Measurements from ENCODE around the gene ZNF396.

Gene ZNF396

GRCh38 chr18:35379421-35379820, 2.3 kb upstream of the ZNF396 start:
- DNase-seq, result no peak

- DNase-seq, result no peak
Observed at GRCh38 chr18:35378574-35378896, 1.4 kb upstream of the ZNF396 start.

DNA sequence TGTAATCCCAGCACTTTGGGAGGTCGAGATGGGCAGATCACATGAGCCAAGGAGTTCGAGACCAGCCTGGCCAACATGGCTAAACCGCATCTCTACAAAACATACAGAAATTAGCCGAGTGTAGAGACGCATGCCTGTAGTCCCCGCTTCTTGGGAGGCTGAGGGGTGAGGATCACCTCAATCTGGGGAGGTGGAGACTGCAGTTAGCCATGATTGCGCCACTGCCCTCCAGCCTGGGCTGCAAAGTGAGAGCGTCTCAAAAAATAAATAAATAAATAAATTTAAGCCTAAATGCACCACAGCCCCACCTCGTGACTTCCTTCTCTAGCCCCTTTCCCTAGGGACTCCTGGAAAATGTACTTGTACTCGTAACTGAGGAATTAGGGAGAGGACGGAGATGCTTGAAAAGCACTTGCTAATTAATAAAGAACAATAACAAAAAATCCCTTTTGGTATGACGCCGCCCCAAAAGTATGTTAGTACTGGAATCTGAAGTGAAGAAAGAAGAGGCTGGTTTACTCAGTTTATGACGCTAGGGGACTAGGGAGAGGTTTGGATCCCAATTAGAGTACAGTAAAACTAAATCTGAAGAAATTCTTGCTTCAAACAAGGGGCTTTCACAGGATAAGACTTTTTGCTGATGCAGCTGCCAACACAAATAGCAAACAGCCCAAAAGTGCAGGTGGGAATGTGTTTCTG, 887 bp upstream of the ZNF396 start:
- no peak for DNase-seq

DNA sequence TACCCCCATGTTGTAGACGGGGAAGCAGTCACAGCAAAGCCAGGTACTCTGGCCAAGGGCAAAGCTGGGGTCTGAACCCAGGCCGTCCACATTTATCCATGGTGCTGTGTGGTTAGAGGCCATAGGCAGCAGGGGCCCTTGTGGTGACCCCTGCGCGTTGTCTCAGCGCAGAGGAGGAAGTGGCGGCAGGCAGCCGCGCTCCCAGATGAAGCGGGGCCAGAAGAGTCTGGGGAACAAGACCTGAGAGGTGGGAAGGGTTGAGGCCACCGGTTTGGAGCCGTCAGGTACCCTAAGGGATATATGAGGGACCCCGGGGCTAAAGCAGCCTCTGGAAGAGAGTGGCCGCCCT, 770 bp downstream of the ZNF396 start:
- DNase-seq, result peak; percentile 8 to 32

DNA sequence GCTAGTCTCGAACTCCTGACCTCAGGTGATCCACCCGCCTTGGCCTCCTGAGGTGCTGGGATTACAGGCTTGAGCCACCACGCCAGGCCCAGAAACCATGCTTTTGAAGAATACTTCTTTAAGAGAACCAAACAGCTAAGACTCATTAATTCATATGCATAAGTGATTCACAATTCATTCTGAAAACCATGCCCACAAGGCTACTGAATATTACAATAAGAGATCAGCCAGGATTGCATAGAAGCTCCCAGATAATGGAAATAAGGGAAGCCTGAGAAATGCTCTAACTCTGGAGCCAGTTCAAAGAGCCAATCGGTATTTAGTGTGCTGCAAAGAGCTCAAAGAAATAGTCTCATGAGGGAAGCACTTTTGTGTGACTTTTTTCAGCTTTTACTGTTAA, 2.4 kb downstream of the ZNF396 start:
- DNase-seq, result no peak

DNA sequence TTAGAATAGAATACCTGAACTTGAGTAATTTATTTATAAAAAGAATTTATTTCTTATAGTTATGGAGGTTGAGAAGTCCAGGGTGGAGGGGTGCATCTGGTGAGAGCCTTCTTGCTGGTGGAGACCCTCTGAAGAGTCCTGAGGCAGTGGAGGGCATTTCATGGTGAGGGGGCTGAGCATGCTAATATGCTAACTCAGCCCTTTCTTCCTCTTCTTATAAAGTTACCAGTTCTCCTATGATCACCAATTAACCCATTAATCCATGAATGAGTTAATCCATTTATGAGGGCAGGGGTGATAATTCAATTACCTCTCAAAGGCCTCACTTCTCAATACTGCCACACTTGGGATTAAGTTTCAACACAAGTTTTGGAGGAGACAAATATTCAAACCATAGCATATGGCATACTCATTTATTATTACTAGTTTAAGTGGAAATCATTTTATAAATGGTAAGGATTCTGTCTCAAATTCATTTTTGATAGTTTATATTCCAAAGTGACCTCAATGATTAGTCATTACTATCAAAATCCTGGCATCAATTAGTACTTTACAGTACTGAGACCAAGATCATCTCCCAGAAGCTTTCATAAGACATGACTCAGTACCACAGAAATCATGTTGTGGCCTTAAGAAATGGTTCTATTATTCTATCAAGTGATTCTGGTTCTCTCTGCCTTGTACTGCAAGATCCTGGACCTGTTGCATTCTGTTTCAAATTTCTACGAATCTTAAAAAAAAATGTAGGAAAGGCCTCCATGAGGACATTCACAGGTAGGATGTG, 5.5 kb downstream of the ZNF396 start:
- no peak for DNase-seq

GRCh38 chr18:35369126-35369525, 8.0 kb downstream of the ZNF396 start:
- DNase-seq, result no peak

DNA sequence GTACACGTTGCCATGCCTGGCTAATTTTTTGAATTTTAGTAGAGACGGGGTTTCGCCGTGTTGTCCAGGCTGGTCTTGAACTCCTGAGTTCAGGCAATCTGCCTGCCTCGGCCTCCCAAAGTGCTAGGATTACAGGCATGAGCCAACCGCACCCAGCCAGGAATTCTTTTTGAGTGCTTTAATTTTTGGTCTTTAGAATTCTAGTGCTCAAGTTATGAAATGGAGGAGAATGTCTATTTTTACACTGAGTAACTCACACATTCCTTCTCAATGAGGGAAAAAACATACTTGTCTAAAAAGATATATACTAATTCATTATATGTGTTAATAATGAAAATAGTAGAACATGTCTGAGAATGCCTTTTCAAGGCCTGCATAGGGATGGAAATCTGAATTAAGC, 8.5 kb downstream of the ZNF396 start:
- DNase-seq, result no peak

GRCh38 chr18:35362531-35362930, 14.6 kb downstream of the ZNF396 start:
- no peak for DNase-seq

DNA sequence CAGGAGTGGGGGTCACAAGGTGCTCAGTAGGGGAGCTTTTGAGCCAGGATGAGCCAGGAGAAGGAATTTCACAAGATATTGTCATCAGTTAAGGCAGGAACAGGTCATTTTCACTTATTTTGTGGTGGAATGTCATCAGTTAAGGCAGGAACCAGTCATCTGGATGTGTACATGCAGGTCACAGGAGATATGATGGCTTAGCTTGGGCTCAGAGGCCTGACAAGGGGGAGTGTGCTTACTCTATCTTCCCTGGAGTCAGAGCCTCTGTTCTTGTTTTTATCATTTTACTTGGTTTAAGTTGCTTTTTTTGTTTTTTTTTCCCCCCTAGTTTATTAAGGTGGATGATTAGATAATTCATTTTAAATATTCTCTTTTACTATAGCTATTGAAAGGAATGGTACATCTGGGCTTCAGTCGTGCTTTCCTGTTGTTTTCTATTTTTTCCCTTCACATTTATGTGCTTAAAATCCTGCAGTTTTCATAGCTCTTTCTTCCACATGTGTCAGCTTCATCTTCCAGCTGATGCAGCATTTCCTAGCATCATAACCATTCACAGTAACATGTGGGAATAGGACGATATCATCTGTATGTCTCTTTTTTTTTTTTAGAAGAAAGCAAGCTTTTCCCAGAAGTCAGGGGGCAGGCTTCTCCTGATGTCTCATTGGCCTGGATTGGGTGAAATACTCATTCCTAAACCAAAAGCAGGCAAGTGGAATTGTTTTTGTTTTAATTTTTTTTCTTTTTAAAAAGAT, 15.4 kb downstream of the ZNF396 start:
- no peak for DNase-seq

DNA sequence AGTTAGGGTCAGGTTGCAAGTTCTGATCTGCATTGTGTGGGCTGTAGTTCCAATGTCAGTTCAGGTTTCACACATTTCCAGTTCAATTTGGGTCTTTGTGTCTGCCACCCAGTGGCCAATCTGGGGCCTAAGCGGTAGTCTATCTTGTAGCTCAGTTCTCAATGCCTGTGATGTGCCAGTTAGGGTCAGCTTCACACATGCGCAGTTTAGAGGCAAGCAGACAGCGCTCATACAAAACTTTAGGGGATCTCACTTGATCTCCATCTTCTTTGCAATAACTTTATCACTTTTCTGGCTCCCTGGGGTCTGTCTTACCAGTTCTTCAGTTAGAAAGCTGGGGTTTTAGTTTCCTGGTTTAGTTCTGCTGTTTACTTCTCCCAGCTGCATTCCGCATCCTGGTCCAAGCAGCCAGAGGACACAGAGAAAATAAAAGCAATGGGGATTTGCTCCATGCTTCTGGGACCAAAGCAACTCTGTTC, 22.0 kb downstream of the ZNF396 start:
- peak; percentile 77 to 88 for DNase-seq

DNA sequence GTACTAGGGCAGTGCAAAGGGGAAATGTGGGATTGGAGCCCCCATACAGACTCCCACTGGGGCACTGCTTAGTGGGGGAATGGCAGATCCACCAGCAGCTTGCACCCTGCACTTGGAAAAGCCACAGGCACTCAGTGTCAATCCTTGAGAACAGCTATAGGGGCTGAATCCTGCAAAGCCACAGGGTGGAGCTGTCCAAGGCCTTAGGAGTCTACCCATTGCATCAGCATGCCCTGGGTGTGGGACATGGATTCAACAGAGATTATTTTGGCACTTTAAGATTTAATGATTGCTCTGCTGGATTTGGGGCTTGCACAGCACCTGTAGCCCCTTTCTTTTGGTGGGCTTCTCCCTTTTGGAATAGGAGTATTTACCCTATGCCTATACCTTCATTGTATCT, 24.4 kb downstream of the ZNF396 start:
- DNase-seq, result no peak

DNA sequence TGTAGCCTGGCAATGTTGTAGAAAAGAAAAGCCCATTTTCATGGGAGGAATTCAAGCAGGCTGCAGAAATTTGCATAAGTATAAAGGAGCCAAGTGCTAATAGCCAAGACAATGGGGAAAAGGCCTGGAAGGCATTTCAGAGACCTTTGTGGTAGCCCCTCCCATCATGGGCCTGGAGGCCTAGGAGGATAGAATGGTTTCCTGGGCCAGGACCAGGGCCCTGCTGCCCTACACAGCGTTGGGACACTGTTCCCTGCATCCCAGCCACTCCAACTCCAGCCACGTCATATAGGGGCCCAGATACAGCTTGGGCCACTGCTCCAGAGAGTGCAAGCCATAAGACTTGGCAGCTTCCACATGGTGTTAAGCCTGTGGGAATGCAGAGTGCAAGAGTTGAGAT, 24.9 kb downstream of the ZNF396 start:
- DNase-seq, result no peak

- DNase-seq, result no peak
Observed at GRCh38 chr18:35348001-35348400, 29.1 kb downstream of the ZNF396 start.

GRCh38 chr18:35345950-35346349, 31.2 kb downstream of the ZNF396 start:
- DNase-seq, result no peak

DNA sequence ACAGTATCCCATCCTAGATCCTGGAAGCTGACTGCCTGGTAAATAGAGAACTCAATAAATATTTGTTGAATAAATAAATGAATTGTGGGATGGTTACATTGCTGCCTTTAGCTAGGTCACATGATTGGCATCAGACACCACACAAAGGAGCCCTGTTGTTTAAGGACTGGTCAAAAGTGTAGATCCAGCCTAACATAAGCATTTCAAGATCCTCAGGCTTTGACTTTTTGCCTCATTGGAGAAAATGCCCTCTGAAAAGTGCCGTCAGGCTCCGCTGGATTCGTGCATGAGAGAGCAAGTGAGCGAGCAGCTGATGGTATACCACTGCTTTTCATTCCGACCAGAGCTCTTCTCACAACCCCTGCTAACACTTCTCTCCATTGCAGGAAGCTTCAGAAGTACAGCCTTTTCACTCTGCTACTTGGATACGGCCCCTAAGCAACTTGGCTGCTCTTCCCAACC, 31.6 kb downstream of the ZNF396 start:
- DNase-seq, result no peak

DNA sequence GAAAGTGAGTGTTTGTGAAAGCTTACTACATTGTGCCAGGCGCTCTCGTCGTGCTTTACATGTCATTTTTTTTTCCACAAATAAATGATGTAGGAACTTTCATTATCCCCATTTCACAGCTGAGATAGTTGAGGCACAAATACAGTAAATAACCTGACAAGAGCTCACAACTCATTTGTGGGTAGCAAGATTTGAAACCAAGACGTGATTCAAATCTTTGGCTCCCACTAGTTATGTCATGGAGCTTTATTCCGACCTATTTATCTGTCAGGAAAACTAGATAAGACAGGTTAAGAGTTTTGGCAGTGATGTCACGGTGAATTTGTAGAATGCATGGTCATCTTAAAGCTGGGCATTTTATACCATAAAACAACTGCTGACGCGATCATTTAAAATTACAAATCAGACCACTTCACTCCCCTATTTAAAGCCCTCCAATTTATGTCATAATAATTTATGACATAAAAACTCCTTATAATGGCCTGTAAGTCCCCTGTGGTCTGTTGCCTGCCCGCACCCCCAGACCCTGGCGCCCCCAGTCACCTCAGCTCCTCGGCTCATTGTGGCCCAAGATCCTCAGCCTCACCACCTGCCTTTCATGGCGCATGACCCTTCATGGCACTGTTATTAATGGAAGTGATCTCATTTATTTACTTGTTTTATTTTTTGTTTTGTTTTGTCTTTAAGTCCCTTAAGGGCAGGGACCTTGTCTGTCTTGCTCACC, 32.2 kb downstream of the ZNF396 start:
- DNase-seq, result no peak

DNA sequence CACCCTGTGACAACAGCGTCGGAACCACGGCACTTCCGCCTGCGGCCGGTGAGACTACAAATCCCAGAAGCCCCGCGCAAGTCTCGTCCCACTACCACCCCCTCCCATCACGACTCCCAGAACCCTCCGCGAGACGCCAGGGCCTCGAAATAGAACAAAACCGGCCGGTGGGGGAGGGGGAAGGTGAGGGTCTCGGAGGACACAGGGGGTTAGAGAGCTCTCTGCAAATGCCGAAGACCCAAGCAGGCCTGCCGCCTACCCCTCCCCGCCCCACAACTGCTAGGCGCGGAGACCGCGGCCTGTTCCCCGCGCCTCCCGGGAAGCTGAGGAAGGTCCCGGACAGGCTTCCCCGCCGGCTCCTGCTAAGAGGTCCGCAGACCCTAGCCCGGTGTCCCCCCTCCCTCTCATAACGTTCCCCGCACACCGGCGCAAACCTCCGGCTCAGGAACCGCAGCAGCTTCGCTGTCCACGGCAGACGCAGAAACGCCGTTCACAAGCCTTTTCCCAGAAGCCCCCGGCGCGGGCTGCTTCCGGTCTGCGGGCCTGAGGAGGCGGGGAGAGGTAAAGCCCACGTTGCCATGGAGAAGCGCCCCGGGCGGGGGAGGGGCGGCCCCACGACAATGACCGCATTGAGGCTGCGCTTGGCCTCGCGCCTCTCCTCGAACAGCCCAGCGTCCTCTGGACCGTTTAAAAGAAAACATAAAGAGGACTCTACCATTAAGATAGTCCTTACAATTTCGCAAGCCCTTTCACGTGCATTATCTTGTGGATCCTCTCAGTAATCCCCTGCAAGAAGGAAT, 33.0 kb downstream of the ZNF396 start, which contains the start of gene ZNF24:
ZNF24 (minus strand) TSS at position 485 of the 800 bp plus-strand sequence. CDS start 3,770 bp downstream, outside the sequence.
- peak; percentile 85 to 88 for DNase-seq

- DNase-seq, result peak in 1 of 2 experiments; percentile 4
Observed at GRCh38 chr18:35343488-35343935, 33.6 kb downstream of the ZNF396 start.

DNA sequence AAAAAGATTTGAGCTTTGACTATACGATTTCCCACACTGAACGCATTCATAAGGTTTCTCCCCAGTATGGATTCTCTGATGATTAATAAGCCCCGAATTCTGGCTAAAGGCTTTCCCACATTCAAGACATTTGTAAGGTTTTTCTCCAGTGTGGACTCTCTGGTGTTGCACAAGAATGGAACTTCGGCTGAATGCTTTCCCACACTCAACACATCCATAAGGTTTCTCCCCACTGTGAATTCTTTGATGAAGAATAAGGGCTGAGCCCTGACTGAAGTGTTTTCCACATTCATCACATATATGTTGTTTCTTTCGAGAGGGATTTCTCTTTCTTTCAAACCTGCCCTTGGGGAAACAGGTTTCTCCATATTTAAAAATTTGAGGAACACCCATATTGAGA, 39.9 kb downstream of the ZNF396 start:
- DNase-seq, result no peak

DNA sequence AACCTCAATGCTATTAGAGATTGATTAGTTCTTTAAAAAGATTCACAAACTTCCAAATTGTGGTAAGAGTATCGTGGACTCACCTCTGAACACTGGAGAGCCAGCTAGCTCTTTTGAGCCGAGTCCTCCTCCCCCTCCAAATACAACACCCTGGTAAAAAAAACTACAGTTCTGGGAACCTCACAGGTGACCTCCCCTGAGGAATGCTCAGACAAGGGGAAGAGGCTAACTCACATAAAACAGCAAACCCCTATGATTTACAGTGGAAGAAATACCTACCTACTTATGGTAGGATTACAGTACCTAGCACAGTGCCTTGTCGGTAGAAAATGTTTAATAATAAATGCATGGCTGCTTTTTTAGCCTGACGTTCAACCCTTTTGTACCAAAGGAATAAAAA, 41.3 kb downstream of the ZNF396 start:
- DNase-seq, result no peak

DNA sequence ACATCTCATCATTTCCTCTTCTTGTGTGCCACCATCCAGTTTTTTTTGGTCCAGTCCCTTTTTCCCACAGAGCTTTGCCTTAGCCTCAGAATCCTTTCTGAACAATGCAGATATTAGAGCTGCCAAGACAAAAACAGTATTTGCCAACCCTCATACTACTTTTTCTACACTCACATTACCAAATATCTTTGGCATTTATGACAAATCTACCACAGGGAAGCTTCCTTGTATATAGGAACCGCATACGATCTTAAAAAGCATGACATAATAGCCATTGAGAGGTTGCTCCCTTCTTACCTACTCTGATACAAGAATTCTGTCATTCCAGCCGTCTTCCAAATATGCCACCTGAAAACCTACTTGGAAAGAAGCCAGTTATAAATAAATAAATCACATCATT, 42.3 kb downstream of the ZNF396 start:
- no peak for DNase-seq

All from Kasumi-1 (cell line).